ENCODE results near the gene DDX25.

DDX25 gene

DNA sequence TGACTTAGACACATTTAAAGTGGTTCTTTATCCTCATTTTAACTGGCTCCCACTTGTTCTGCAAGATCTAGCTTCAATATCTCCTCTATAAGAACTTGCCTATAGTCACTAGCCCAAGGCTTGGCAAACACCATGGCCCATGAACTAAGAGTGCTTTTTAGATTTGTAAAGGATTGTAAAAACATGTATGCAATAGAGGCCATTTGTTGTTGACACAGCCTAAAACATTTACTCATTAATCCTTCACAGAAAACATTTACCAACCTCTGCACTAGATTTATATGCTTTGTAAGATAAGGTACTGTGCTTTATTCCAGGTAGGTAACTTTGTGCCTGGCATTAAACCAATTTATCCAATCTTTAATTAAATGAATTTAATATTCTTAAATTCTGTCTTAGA lies 11.3 kb upstream of the DDX25 start:
- H2AK5ac ChIP-seq (ENCODE audit: low read length) = no peak overlapping the region
- H3K79me2 ChIP-seq (ENCODE audit: control insufficient read depth, insufficient read depth, low read length) = peaks cover 3% of the 10 kb centered on the region
- no peak overlapping the region for H3K56ac ChIP-seq (ENCODE audit: low read length)
- no peak overlapping the region for H4K8ac ChIP-seq (ENCODE audit: low read depth, low read length)
- no peak overlapping the region for H3K4ac ChIP-seq (ENCODE audit: low read depth, low read length)
- no peak overlapping the region for H3K9ac ChIP-seq (ENCODE audit: low read length)
- no peak overlapping the region for H4K5ac ChIP-seq (ENCODE audit: low read length)
- no peak overlapping the region for H2BK5ac ChIP-seq (ENCODE audit: low read length)
- H2BK120ac ChIP-seq (ENCODE audit: low read depth, low read length) = no peak overlapping the region
- no peak overlapping the region for H3K18ac ChIP-seq (ENCODE audit: low read length)
- no peak overlapping the region for H3K23ac ChIP-seq (ENCODE audit: low read length)
- H3K4me3 ChIP-seq (ENCODE audit: low read length) = no peak overlapping the region
- no peak overlapping the region for H3K4me2 ChIP-seq (ENCODE audit: low read length)
- DNase-seq = no peak
- H3K27me3 ChIP-seq (ENCODE audit: insufficient read depth, low read length, poor library complexity) = no peaks in the 10 kb centered on the region
- peaks cover 3% of the 10 kb centered on the region for H3K36me3 ChIP-seq (ENCODE audit: control insufficient read depth, insufficient read depth, low read length)
- peaks cover 6% of the 10 kb centered on the region for H3K79me1 ChIP-seq (ENCODE audit: low read length)
- no peaks in the 10 kb centered on the region for H3K4me1 ChIP-seq (ENCODE audit: control insufficient read depth, low read depth, low read length)
- no peak overlapping the region for H3K27ac ChIP-seq (ENCODE audit: low read depth, low read length)
- no peak overlapping the region for H2BK15ac ChIP-seq (replicated peaks; ENCODE audit: low read depth)

DNA sequence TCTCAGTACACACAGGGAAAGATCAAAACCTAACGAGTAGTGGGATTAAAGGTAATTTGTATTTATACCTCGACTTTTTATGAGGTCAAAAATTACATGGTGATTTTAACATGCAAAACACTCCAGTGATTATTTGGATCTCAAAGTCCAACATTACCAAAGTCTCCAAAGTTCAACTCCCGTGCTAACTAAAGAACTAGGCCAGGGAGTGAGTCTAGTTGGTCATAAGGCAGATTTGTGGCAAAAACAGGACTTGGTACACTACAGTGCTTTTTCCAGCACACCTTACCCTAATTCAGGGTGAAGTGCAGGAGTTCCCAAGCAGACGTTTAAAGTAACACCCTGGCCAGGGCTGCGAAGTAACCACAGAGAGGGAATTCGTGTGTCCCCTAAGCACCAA lies 2.4 kb upstream of the DDX25 start:
- H3K4ac ChIP-seq (ENCODE audit: low read depth, low read length) = no peak overlapping the region
- peaks cover 6% of the 10 kb centered on the region for H3K79me1 ChIP-seq (ENCODE audit: low read length)
- no peaks in the 10 kb centered on the region for H3K27me3 ChIP-seq (ENCODE audit: insufficient read depth, low read length, poor library complexity)
- no peak overlapping the region for H3K23ac ChIP-seq (ENCODE audit: low read length)
- H3K18ac ChIP-seq (ENCODE audit: low read length) = no peak overlapping the region
- no peak overlapping the region for H2AK5ac ChIP-seq (ENCODE audit: low read length)
- H4K5ac ChIP-seq (ENCODE audit: low read length) = no peak overlapping the region
- H2BK15ac ChIP-seq (replicated peaks; ENCODE audit: low read depth) = no peak overlapping the region
- no peak overlapping the region for H3K9ac ChIP-seq (ENCODE audit: low read length)
- no peaks in the 10 kb centered on the region for H3K36me3 ChIP-seq (ENCODE audit: control insufficient read depth, insufficient read depth, low read length)
- no peak overlapping the region for H2BK120ac ChIP-seq (ENCODE audit: low read depth, low read length)
- no peak overlapping the region for H3K56ac ChIP-seq (ENCODE audit: low read length)
- H3K79me2 ChIP-seq (ENCODE audit: control insufficient read depth, insufficient read depth, low read length) = peaks cover 3% of the 10 kb centered on the region
- no peak for DNase-seq
- no peak overlapping the region for H4K8ac ChIP-seq (ENCODE audit: low read depth, low read length)
- H3K4me1 ChIP-seq (ENCODE audit: control insufficient read depth, low read depth, low read length) = no peaks in the 10 kb centered on the region
- H3K27ac ChIP-seq (ENCODE audit: low read depth, low read length) = no peak overlapping the region
- no peak overlapping the region for H2BK5ac ChIP-seq (ENCODE audit: low read length)
- no peak overlapping the region for H3K4me2 ChIP-seq (ENCODE audit: low read length)
- WGBS (ENCODE audit: extremely low coverage, insufficient coverage, low lambda C conversion rate) = no CpG with 5 or more reads among the region's 6 CpGs
- H3K4me3 ChIP-seq (ENCODE audit: low read length) = no peak overlapping the region

DNA sequence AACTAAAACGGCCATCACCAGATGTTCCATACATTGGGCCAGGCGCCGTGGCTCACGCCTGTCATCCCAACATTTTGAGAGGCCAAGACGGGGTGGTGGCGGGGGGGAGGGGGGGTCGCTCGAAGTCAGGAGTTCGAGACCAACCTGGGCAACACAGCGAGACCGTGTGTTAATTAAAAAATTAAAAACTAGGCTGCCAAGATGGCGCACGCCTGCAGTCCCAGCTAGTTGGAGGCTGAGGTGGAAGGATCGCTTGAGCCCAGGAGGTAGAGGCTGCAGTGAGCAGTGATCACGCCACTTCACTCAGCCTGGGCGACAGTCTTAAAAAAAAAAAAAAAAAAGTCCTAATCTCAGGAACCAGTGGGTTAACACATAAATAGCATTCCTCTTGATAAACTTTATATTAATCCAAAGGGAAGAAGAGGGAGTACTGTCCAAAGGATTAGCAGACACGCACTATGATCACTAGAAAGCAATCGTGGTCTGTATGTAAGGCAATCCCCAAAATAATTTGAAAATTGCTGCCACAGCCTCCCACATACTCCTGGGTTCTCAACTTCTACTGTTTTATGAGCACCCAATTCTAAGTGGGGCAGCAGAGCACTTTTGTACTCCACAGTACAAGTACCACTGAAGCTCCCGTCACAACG lies 1.9 kb upstream of the DDX25 start:
- no peaks in the 10 kb centered on the region for H3K27me3 ChIP-seq (ENCODE audit: insufficient read depth, low read length, poor library complexity)
- no peaks in the 10 kb centered on the region for H3K4me1 ChIP-seq (ENCODE audit: control insufficient read depth, low read depth, low read length)
- H3K18ac ChIP-seq (ENCODE audit: low read length) = no peak overlapping the region
- H3K4ac ChIP-seq (ENCODE audit: low read depth, low read length) = no peak overlapping the region
- no peak overlapping the region for H2AK5ac ChIP-seq (ENCODE audit: low read length)
- H3K27ac ChIP-seq (ENCODE audit: low read depth, low read length) = no peak overlapping the region
- H2BK120ac ChIP-seq (ENCODE audit: low read depth, low read length) = no peak overlapping the region
- no peak overlapping the region for H2BK5ac ChIP-seq (ENCODE audit: low read length)
- no peak overlapping the region for H4K8ac ChIP-seq (ENCODE audit: low read depth, low read length)
- H2BK15ac ChIP-seq (replicated peaks; ENCODE audit: low read depth) = no peak overlapping the region
- peak overlapping the region; percentile 47 for H3K4me2 ChIP-seq (ENCODE audit: low read length)
- peak overlapping the region; percentile 94 for H3K9ac ChIP-seq (ENCODE audit: low read length)
- no CpG with 5 or more reads among the region's 20 CpGs for WGBS (ENCODE audit: extremely low coverage, insufficient coverage, low lambda C conversion rate)
- no peaks in the 10 kb centered on the region for H3K36me3 ChIP-seq (ENCODE audit: control insufficient read depth, insufficient read depth, low read length)
- peak overlapping the region; percentile 95 for H3K56ac ChIP-seq (ENCODE audit: low read length)
- H3K79me1 ChIP-seq (ENCODE audit: low read length) = peaks cover 6% of the 10 kb centered on the region
- no peak for DNase-seq
- H3K79me2 ChIP-seq (ENCODE audit: control insufficient read depth, insufficient read depth, low read length) = peaks cover 3% of the 10 kb centered on the region
- no peak overlapping the region for H4K5ac ChIP-seq (ENCODE audit: low read length)
- peak overlapping the region; percentile 97 for H3K4me3 ChIP-seq (ENCODE audit: low read length)
- no peak overlapping the region for H3K23ac ChIP-seq (ENCODE audit: low read length)

DNA sequence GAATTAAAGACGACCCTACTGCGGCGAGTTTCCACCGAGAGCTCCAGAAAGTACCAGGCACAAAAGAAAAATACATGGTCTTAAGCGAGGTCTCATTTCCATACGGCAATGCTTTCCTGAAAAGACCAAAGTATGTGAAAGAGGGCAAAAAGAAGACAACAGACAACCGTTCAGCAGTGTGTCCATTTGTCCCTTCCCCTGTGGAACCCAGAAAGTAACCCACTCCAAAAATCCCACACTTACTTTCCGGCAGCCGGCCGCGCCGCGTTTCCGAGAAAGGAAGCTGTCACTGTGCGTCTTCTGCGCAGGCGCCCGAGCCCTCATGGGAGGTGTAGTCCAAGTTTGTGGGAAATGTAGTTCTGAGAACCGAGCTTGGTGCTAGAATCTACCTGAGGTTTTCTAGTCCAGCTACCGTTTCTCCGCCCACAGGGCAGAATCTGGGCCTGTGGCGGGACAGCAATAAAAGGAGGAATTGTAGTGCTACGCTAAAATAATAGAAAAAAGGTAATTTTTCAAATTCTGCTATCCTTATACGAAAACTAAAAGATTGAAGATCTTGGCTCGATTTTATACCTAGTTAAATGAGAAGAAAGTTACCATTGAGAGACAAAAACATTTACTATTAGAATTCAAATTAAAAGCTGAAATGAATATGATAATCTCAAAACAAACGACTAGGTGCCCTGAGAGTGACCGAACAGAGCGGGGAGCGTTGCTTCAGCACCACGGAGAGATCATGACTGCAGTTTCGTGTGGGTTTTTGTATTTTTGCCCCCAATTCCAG lies 1.2 kb upstream of the DDX25 start, which contains the start of gene PUS3:
PUS3 (minus strand) TSS at position 280 of the 784 bp plus-strand sequence. CDS start 6,922 bp downstream, outside the sequence.
- Histone ChIP-seq H2BK15ac (replicated peaks; ENCODE audit: low read depth) (no peak within 1 kb of the TSS), H4K5ac (ENCODE audit: low read length) (no peak within 1 kb of the TSS), H3K9ac (ENCODE audit: low read length) (peak within 1 kb of the TSS; percentile 94), H3K79me2 (ENCODE audit: control insufficient read depth, insufficient read depth, low read length) (peaks cover 3% of the 10 kb centered on the region), H3K36me3 (ENCODE audit: control insufficient read depth, insufficient read depth, low read length) (no peaks in the 10 kb centered on the region), H2BK5ac (ENCODE audit: low read length) (no peak within 1 kb of the TSS), H3K27me3 (ENCODE audit: insufficient read depth, low read length, poor library complexity) (no peaks in the 10 kb centered on the region), H3K4me2 (ENCODE audit: low read length) (peak within 1 kb of the TSS; percentile 90), H4K8ac (ENCODE audit: low read depth, low read length) (no peak within 1 kb of the TSS), H3K4me1 (ENCODE audit: control insufficient read depth, low read depth, low read length) (no peaks in the 10 kb centered on the region), H2AK5ac (ENCODE audit: low read length) (no peak within 1 kb of the TSS), H3K4ac (ENCODE audit: low read depth, low read length) (no peak within 1 kb of the TSS), H3K18ac (ENCODE audit: low read length) (no peak within 1 kb of the TSS), H3K4me3 (ENCODE audit: low read length) (peak within 1 kb of the TSS; percentile 97), H3K79me1 (ENCODE audit: low read length) (peaks cover 6% of the 10 kb centered on the region), H3K23ac (ENCODE audit: low read length) (no peak within 1 kb of the TSS), H3K27ac (ENCODE audit: low read depth, low read length) (no peak within 1 kb of the TSS), H2BK120ac (ENCODE audit: low read depth, low read length) (no peak within 1 kb of the TSS), H3K56ac (ENCODE audit: low read length) (peak within 1 kb of the TSS; percentile 95)
- no CpG with 5 or more reads among the region's 31 CpGs for WGBS (ENCODE audit: extremely low coverage, insufficient coverage, low lambda C conversion rate)
- DNase-seq = peak; percentile 92

DNA sequence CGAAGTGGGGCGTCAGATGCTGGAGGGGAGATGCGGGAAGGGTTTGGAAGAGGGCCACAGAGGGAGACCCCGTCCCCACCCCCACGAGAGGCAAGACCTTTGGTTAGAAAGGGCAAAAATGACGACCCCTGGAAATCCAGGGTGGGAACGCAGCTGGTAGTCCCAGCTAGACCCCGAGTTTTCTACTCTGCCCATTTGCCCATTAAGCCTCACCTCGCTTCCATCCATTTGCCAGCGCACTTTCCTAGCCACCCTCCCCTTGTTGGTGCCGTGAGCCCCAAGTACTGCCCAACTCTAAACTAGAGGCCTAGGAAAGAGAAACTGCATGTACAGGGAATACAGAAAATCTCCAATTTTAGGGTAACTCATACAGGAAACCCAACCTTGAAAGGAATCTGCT lies 370 bp downstream of the DDX25 start:
- Histone ChIP-seq H2BK15ac (replicated peaks; ENCODE audit: low read depth) (no peak overlapping the region), H3K27me3 (ENCODE audit: insufficient read depth, low read length, poor library complexity) (no peaks in the 10 kb centered on the region), H3K56ac (ENCODE audit: low read length) (peak overlapping the region; percentile 30), H3K23ac (ENCODE audit: low read length) (no peak overlapping the region), H3K4ac (ENCODE audit: low read depth, low read length) (no peak overlapping the region), H3K36me3 (ENCODE audit: control insufficient read depth, insufficient read depth, low read length) (no peaks in the 10 kb centered on the region), H3K4me3 (ENCODE audit: low read length) (no peak overlapping the region), H3K27ac (ENCODE audit: low read depth, low read length) (no peak overlapping the region), H3K4me1 (ENCODE audit: control insufficient read depth, low read depth, low read length) (no peaks in the 10 kb centered on the region), H3K18ac (ENCODE audit: low read length) (no peak overlapping the region), H2BK120ac (ENCODE audit: low read depth, low read length) (no peak overlapping the region), H3K79me2 (ENCODE audit: control insufficient read depth, insufficient read depth, low read length) (peaks cover 3% of the 10 kb centered on the region), H2BK5ac (ENCODE audit: low read length) (no peak overlapping the region), H2AK5ac (ENCODE audit: low read length) (no peak overlapping the region), H3K4me2 (ENCODE audit: low read length) (no peak overlapping the region), H4K5ac (ENCODE audit: low read length) (no peak overlapping the region), H3K79me1 (ENCODE audit: low read length) (no peaks in the 10 kb centered on the region), H4K8ac (ENCODE audit: low read depth, low read length) (no peak overlapping the region), H3K9ac (ENCODE audit: low read length) (no peak overlapping the region)
- no CpG with 5 or more reads among the region's 11 CpGs for WGBS (ENCODE audit: extremely low coverage, insufficient coverage, low lambda C conversion rate)
- DNase-seq = no peak

All from mesendoderm (in vitro differentiated cells).